NK-92 (cell line): ENCODE data around the gene OAS1.
"Not testable (repeated sequence)": the region's sequence is repeated elsewhere in the genome, so short reads cannot be mapped to it uniquely, and the experiment has no call there.

ENCODE experiments used
- DNase-seq: peaks from one replicate; lab custom pipeline; 2025; ENCODE audit not compliant: unreplicated experiment; lab: John Stamatoyannopoulos, UW

Gene OAS1

GRCh38 chr12:112936264-112936663 lies 29.5 kb downstream of the OAS1 start:
- DNase-seq, result no peak

GRCh38 chr12:112936927-112937326 lies 30.2 kb downstream of the OAS1 start:
- no peak for DNase-seq

GRCh38 chr12:112937741-112938719 lies 31.3 kb downstream of the OAS1 start, which contains the start of gene OAS3:
TSS of gene OAS3 (plus strand) at chr12:112938474. CDS start at chr12:112938531, 57 bp downstream.
- no peak for DNase-seq

DNA sequence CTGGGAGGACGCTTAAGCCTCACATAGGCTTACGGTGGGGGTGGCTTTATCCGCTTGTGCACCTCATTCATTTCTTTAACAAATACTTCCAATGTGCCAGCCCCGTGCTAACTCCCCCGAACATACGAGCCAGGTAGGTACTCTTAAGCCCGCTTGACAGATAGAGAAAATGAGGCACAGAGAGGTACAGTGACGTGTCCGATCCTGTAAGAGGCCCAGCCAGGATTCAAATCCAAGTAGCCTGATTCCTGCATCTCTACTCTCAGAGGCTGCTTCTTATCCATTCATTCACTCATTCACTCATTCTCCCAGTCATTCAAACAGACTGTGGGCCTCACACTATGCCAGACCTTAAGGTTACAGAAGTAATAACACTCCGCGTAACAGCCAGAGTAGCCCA lies 32.0 kb downstream of the OAS1 start:
- DNase-seq, result no peak

GRCh38 chr12:112939761-112940381 lies 33.1 kb downstream of the OAS1 start:
- no peak for DNase-seq

GRCh38 chr12:112941528-112942335 lies 35.0 kb downstream of the OAS1 start:
- DNase-seq, result no peak

GRCh38 chr12:112942572-112942971 lies 35.8 kb downstream of the OAS1 start:
- no peak for DNase-seq

DNA sequence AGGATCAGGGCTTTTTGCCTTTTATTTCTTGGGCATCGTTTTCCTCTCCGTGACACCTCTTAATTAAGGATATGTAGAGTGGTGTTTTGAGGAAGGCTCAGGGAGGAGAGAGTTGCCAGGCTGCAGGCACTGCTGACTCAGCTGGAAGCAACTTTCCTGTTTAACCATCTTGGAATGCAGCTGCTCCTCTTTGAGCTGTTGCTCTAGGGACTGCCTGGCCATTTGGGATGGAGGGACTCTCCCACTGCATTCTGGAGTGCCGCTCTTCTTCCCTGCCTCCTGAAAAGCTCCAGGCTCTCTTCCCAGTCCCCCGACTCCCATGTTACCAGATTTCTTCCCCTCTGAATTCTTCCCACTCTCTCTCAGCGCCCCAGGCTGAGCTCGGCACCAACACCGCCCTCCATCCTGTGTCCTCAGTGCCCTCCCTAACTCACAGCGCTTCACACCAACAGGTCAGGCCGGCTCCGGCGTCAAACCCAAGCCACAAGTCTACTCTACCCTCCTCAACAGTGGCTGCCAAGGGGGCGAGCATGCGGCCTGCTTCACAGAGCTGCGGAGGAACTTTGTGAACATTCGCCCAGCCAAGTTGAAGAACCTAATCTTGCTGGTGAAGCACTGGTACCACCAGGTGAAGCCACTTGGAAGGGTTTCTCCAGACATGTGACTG lies 37.4 kb downstream of the OAS1 start:
- DNase-seq, result no peak

DNA sequence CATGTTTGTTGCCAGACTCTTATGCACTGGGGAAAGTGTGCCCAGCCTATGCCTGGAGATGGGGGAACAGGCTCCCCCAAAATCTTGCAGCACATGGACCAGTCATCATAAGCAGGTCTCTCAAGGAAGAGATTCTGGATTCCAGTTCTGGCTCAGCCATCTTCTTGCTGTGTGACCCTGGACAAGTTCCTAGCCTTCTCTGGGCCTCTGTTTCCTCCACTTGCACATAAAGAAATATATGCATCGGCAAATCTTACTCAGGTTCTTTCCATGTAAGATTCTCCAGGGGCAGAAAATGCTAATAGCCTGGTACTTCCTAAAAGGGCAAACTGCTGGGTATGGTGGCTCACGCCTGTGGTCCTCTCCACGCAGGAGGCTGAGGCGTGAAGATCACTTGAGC lies 38.8 kb downstream of the OAS1 start:
- no peak for DNase-seq

GRCh38 chr12:112946236-112947000 lies 39.7 kb downstream of the OAS1 start:
- DNase-seq, result no peak

- DNase-seq, result no peak
Measured at GRCh38 chr12:112947314-112947713, 40.6 kb downstream of the OAS1 start.

- DNase-seq, result no peak
Measured at GRCh38 chr12:112947761-112948160, 41.0 kb downstream of the OAS1 start.

- no peak for DNase-seq
Measured at GRCh38 chr12:112948806-112949205, 42.0 kb downstream of the OAS1 start.

DNA sequence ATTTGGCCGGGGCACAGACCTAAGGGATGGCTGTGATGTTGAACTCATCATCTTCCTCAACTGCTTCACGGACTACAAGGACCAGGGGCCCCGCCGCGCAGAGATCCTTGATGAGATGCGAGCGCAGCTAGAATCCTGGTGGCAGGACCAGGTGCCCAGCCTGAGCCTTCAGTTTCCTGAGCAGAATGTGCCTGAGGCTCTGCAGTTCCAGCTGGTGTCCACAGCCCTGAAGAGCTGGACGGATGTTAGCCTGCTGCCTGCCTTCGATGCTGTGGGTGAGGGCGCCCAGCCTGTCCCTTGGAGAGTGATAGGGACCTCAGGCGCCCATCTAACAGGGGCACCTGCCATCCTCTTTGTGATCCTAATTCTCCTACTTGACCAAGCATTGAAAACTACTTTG lies 43.9 kb downstream of the OAS1 start:
- no peak for DNase-seq

- DNase-seq, result not testable (repeated sequence)
Measured at GRCh38 chr12:112957125-112957524, 50.4 kb downstream of the OAS1 start.

GRCh38 chr12:112961074-112961473 lies 54.3 kb downstream of the OAS1 start:
- no peak for DNase-seq

DNA sequence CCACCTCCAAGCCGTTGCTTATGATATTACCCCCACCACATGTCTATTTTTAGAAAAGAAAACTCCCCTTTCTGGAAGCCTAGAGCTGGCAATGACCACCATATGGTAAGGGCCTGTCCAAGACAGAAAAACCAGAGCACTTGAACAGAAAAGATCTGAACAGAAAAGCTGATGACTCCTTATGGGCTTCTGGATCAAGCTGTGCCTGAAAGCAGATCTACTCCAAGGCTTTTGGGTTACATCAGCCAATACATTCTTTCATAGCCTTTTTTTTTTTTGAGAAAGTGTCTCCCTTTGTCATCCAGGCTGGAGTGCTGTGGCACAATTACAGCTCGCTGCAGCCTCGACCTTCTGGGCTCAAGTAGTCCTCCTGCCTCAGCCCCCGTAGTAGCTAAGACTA lies 54.8 kb downstream of the OAS1 start:
- no peak for DNase-seq

GRCh38 chr12:112962561-112962960 lies 55.8 kb downstream of the OAS1 start:
- no peak for DNase-seq

DNA sequence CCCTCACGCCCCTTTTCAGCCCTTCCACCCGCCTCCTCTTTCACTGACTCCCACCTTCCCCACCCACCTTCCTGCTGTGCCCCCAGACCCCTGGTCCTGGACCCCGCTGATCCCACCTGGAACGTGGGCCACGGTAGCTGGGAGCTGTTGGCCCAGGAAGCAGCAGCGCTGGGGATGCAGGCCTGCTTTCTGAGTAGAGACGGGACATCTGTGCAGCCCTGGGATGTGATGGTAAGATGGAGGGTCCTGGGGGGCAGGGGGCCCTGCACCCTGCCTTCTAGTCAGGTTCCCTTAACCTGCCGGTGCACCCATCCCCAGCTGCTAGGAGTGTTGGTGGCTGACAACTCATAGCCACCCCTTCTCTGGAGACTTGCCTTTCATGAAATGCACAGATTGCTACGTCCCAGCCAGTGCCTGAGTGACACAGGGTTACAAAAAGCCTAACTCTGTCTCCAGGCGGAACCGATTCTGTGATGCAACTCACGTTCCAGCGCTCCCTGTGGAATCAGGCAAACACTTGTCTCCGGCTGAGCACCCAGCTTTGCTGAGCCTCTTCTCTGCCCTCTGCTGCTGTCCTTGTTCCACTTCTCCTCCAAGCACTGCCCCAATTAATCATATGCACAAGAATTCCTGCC lies 56.6 kb downstream of the OAS1 start:
- no peak for DNase-seq
